Heart left ventricle (tissue), 13 donors: ENCODE results near the gene NFE2L3.

Source experiments
- CTCF ChIP-seq, 12 donors: fragments of 200-600 bp; sonication (generic) in 4 of 12; IDR thresholded peaks; one replicate each; pipeline versions ENCODE4 v1.5.0 to v1.8.0; 2018 to 2022; ENCODE audit warnings: antibody characterized with exemption in 12 of 12, mild to moderate bottlenecking in 5 of 12
- POLR2A ChIP-seq, 2 donors: fragments of 450-650 bp; IDR thresholded peaks; one replicate each; pipeline ENCODE4 v1.6.1; 2017; ENCODE audit warnings: antibody characterized with exemption in 2 of 2, mild to moderate bottlenecking in 2 of 2, moderate library complexity in 2 of 2
- donor health status: ischemic (EF 13 %, LVEDD 7.1; RV severe dilation, severe dysfunction).
- donor health status: DM: no; HTN: yes; CAD: no.
- donor health status: DM: no; HTN: no; CAD: no.
- donor health status: ischemic (EF 25% LVEDD 6.9; RV normal size, moderate dysfunction).
- donor health status: ischemic (EF 25% LVEDD 5.7; RV mildly dilated, moderate dysfunction).
- donor health status: ischemic (EF 35%, LVEDD 5.7; RV mildly dilated, moderate dysfunction).
- donor health status: nonischemic (EF 11% LVEDD 7.7; RV severe dilation, severe dysfunction).
- donor health status: DM: yes; HTN: yes; CAD: no.
- donor health status: PGD.
- donor health status: ischemic (EF 29% LVEDD 5.4; RV normal size, mild dysfunction).
- donor health status: nonischemic (EF 23%, LVEDD 6.1; RV moderate dilation, normal function).

- TF ChIP-seq CTCF (IDR thresholded peaks at IDR 0.05): no peak
- TF ChIP-seq POLR2A (IDR thresholded peaks at IDR 0.05): no peak
These were observed 15.4 kb downstream of the NFE2L3 start for GRCh38 chr7:26167303-26167934.
